Measurements from ENCODE around the gene AIP. TPM values are rescaled to one million over a fixed set of nuclear protein-coding genes. Genes with fewer than 3 reads are reported as not detected.

The AIP gene
- total and polyA plus RNA-seq, 9 of the 15 experiments (the other 6 are each of a cell fraction or from before 2014, with no cell fraction given), result 5.2 to 92.5 (median 52.7) TPM

DNA sequence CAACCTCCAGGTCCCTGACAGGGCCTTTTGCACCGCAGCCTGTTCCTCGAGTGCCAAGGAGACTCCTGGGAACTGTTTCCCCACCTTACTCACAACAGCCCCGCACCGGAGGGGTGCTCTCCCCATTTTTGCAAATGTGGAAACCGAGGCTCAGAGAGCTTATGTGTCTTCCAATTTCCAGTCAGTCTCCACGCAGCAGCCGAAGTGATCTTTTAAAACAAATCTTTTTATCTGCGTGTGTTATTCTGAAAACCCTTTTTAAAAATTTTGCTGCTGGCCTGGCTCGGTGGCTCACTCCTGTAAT lies 13.4 kb upstream of the AIP start (continued):
- no peak for TF ChIP-seq ZNF586 (CRISPR knock-in tag; conservative IDR thresholded peaks at IDR 0.05)
- TF ChIP-seq, protein P1, sequence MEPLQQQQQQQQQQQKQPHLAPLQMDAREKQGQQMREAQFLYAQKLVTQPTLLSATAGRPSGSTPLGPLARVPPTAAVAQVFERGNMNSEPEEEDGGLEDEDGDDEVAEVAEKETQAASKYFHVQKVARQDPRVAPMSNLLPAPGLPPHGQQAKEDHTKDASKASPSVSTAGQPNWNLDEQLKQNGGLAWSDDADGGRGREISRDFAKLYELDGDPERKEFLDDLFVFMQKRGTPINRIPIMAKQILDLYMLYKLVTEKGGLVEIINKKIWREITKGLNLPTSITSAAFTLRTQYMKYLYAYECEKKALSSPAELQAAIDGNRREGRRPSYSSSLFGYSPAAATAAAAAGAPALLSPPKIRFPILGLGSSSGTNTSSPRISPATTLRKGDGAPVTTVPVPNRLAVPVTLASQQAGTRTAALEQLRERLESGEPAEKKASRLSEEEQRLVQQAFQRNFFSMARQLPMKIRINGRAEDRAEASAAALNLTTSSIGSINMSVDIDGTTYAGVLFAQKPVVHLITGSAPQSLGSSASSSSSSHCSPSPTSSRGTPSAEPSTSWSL (CRISPR knock-in tag; IDR thresholded peaks at IDR 0.05; ENCODE audit: borderline replicate concordance), result no peak
- no peak for TF ChIP-seq CCAR2 (IDR thresholded peaks at IDR 0.05; ENCODE audit: low read depth, low read length)
- no peak for TF ChIP-seq POLR2A (conservative IDR thresholded peaks at IDR 0.05)
- no peak for TF ChIP-seq EP400 (IDR thresholded peaks at IDR 0.05)
- no peak for TF ChIP-seq MCM2 (IDR thresholded peaks at IDR 0.05; ENCODE audit: low read depth)
- TF ChIP-seq, protein P2, sequence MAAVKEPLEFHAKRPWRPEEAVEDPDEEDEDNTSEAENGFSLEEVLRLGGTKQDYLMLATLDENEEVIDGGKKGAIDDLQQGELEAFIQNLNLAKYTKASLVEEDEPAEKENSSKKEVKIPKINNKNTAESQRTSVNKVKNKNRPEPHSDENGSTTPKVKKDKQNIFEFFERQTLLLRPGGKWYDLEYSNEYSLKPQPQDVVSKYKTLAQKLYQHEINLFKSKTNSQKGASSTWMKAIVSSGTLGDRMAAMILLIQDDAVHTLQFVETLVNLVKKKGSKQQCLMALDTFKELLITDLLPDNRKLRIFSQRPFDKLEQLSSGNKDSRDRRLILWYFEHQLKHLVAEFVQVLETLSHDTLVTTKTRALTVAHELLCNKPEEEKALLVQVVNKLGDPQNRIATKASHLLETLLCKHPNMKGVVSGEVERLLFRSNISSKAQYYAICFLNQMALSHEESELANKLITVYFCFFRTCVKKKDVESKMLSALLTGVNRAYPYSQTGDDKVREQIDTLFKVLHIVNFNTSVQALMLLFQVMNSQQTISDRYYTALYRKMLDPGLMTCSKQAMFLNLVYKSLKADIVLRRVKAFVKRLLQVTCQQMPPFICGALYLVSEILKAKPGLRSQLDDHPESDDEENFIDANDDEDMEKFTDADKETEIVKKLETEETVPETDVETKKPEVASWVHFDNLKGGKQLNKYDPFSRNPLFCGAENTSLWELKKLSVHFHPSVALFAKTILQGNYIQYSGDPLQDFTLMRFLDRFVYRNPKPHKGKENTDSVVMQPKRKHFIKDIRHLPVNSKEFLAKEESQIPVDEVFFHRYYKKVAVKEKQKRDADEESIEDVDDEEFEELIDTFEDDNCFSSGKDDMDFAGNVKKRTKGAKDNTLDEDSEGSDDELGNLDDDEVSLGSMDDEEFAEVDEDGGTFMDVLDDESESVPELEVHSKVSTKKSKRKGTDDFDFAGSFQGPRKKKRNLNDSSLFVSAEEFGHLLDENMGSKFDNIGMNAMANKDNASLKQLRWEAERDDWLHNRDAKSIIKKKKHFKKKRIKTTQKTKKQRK (IDR thresholded peaks at IDR 0.05; ENCODE audit: borderline replicate concordance, low read depth, low read length), result no peak
- TF ChIP-seq ZEB2 (IDR thresholded peaks at IDR 0.05), result no peak
- peak; percentile 81; the same call in 1 of the 2 replicates for TF ChIP-seq ERF (CRISPR knock-in tag; IDR thresholded peaks at IDR 0.05)
- TF ChIP-seq, protein P3, sequence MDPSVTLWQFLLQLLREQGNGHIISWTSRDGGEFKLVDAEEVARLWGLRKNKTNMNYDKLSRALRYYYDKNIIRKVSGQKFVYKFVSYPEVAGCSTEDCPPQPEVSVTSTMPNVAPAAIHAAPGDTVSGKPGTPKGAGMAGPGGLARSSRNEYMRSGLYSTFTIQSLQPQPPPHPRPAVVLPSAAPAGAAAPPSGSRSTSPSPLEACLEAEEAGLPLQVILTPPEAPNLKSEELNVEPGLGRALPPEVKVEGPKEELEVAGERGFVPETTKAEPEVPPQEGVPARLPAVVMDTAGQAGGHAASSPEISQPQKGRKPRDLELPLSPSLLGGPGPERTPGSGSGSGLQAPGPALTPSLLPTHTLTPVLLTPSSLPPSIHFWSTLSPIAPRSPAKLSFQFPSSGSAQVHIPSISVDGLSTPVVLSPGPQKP (CRISPR knock-in tag; IDR thresholded peaks at IDR 0.05), result no peak
- TF ChIP-seq SRSF1 (IDR thresholded peaks at IDR 0.05; ENCODE audit: low read depth, low read length), result no peak
- no peak for TF ChIP-seq CAMTA2 (CRISPR knock-in tag; conservative IDR thresholded peaks at IDR 0.05)
- no peak for TF ChIP-seq FOS (IDR thresholded peaks at IDR 0.05; ENCODE audit: extremely low read depth, insufficient read length)
- TF ChIP-seq, protein P4, sequence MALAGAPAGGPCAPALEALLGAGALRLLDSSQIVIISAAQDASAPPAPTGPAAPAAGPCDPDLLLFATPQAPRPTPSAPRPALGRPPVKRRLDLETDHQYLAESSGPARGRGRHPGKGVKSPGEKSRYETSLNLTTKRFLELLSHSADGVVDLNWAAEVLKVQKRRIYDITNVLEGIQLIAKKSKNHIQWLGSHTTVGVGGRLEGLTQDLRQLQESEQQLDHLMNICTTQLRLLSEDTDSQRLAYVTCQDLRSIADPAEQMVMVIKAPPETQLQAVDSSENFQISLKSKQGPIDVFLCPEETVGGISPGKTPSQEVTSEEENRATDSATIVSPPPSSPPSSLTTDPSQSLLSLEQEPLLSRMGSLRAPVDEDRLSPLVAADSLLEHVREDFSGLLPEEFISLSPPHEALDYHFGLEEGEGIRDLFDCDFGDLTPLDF (CRISPR knock-in tag; IDR thresholded peaks at IDR 0.05), result 0 out of 2 replicates have a peak, but pooled peaks have one; percentile 41
- TF ChIP-seq, protein P5, sequence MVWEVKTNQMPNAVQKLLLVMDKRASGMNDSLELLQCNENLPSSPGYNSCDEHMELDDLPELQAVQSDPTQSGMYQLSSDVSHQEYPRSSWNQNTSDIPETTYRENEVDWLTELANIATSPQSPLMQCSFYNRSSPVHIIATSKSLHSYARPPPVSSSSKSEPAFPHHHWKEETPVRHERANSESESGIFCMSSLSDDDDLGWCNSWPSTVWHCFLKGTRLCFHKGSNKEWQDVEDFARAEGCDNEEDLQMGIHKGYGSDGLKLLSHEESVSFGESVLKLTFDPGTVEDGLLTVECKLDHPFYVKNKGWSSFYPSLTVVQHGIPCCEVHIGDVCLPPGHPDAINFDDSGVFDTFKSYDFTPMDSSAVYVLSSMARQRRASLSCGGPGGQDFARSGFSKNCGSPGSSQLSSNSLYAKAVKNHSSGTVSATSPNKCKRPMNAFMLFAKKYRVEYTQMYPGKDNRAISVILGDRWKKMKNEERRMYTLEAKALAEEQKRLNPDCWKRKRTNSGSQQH (CRISPR knock-in tag; IDR thresholded peaks at IDR 0.05), result no peak
- TF ChIP-seq, protein P6, sequence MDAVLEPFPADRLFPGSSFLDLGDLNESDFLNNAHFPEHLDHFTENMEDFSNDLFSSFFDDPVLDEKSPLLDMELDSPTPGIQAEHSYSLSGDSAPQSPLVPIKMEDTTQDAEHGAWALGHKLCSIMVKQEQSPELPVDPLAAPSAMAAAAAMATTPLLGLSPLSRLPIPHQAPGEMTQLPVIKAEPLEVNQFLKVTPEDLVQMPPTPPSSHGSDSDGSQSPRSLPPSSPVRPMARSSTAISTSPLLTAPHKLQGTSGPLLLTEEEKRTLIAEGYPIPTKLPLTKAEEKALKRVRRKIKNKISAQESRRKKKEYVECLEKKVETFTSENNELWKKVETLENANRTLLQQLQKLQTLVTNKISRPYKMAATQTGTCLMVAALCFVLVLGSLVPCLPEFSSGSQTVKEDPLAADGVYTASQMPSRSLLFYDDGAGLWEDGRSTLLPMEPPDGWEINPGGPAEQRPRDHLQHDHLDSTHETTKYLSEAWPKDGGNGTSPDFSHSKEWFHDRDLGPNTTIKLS (IDR thresholded peaks at IDR 0.05; ENCODE audit: borderline replicate concordance, low read depth), result no peak
- no peak for TF ChIP-seq HDAC8 (tag; IDR thresholded peaks at IDR 0.05)
- no peak for TF ChIP-seq ATF1 (CRISPR knock-in tag; IDR thresholded peaks at IDR 0.05)
- TF ChIP-seq ATF1 (tag; IDR thresholded peaks at IDR 0.05), result peak; percentile 60
- TF ChIP-seq NONO (IDR thresholded peaks at IDR 0.05; ENCODE audit: low read depth in 2 of 2, low read length in 1 of 2), result no peak
- no peak for TF ChIP-seq ZNF507 (tag; conservative IDR thresholded peaks at IDR 0.05)

Measured in K562 (cell line).